Progenitor cell of endocrine pancreas (in vitro differentiated cells): Measurements from ENCODE around the gene SGCA. TPM values are rescaled to one million over a fixed set of nuclear protein-coding genes. Genes with fewer than 3 reads are reported as not detected.

ENCODE experiments used
- DNase-seq: peaks from one replicate; pipeline ENCODE4 v3.0.0; 2021; ENCODE audit warnings: low spot score; ENCODE audit not compliant: unreplicated experiment
- H3K27ac Mint-ChIP-seq: 2 replicates; pipeline ENCODE4 v1.8.0; 2021; ENCODE audit warnings: mild to moderate bottlenecking, moderate library complexity, mixed read lengths
- H3K27me3 Mint-ChIP-seq: 2 replicates; pipeline ENCODE4 v1.8.0; 2021; ENCODE audit warnings: mixed read lengths
- H3K36me3 Mint-ChIP-seq: 2 replicates; pipeline ENCODE4 v1.8.0; 2022; ENCODE audit warnings: mixed read lengths; ENCODE audit not compliant: insufficient read depth
- H3K4me1 Mint-ChIP-seq: 2 replicates; pipeline ENCODE4 v1.8.0; 2021; ENCODE audit warnings: low read depth, mixed read lengths
- H3K4me3 Mint-ChIP-seq: 2 replicates; pipeline ENCODE4 v1.8.0; 2021; ENCODE audit warnings: low read depth, mild to moderate bottlenecking, moderate library complexity, mixed read lengths
- H3K9me3 Mint-ChIP-seq: 2 replicates; pipeline ENCODE4 v1.8.0; 2021; ENCODE audit warnings: low read depth, mixed read lengths
- total RNA-seq: library from RNA; stranded (reverse); gene quantifications from 2 replicates; pipeline ENCODE4 v1.2.1, GENCODE V29; 2021
- TF ChIP-seq, protein P1 (sequence below): fragments of 200-600 bp; sonication (generic); IDR thresholded peaks from one replicate; pipeline ENCODE4 v1.5.0; 2021; ENCODE audit warnings: antibody characterized with exemption, mild to moderate bottlenecking; ENCODE audit not compliant: unreplicated experiment

Gene SGCA
- total RNA-seq, 1 donor from 2014 or later: not detected

DNA sequence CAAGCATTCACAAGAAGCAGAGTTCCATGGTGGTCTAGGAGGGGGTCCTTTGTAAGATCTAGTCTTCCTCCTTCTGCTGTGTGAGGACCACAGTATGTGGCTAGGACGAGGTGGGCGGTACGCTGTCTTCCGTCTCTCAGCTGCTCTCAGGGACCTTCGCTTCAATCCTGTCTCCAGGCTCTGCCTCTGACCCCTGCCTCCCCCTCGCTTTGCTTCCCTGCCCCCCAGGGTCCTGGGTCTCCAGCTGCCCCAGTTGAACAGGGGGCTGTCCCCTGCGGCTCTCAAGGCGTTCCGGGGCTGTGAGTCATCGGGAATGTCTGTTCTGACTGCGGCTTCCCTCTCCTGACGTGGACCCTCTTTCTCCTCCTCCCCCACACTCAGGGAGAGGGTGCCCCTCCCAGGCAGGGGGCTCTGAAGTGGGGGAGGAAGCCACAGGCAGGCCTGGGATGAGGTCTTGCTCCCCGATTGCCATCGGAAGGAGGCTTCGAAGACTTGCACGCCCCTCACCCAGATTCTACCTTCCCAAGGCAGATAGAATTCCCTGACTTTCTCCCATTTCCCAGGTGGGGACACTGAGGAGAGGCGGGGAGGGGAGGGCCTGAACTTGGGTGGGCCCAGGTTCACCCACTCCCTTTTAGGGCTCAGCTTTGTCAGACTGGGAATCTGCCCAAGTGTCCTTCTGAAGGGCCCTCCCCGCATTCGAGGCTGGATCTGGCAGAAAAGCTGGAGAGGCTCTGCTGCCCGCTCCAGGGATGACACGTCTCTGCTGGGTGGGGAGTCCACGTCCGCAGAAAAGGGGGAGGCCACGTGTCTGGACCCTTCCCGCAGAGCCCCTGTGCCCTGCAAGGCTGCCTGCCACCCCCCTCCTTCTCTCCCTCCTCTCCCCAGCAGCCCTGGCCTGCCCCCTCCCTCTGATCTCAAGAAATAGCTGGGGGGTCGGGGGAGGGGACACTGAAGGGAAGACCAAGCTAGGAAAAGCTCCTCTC is 44.7 kb downstream of the SGCA start:
- Mint-ChIP-seq H3K4me1 (peaks cover 33% of the 10 kb centered on the region), H3K36me3 (no peaks in the 10 kb centered on the region), H3K27ac (peak overlapping the region; percentile 75), H3K9me3 (no peaks in the 10 kb centered on the region), H3K27me3 (peaks cover 41% of the 10 kb centered on the region), H3K4me3 (no peak overlapping the region)
- no peak for DNase-seq
- TF ChIP-seq, protein P1, sequence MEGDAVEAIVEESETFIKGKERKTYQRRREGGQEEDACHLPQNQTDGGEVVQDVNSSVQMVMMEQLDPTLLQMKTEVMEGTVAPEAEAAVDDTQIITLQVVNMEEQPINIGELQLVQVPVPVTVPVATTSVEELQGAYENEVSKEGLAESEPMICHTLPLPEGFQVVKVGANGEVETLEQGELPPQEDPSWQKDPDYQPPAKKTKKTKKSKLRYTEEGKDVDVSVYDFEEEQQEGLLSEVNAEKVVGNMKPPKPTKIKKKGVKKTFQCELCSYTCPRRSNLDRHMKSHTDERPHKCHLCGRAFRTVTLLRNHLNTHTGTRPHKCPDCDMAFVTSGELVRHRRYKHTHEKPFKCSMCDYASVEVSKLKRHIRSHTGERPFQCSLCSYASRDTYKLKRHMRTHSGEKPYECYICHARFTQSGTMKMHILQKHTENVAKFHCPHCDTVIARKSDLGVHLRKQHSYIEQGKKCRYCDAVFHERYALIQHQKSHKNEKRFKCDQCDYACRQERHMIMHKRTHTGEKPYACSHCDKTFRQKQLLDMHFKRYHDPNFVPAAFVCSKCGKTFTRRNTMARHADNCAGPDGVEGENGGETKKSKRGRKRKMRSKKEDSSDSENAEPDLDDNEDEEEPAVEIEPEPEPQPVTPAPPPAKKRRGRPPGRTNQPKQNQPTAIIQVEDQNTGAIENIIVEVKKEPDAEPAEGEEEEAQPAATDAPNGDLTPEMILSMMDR: no peak

DNA sequence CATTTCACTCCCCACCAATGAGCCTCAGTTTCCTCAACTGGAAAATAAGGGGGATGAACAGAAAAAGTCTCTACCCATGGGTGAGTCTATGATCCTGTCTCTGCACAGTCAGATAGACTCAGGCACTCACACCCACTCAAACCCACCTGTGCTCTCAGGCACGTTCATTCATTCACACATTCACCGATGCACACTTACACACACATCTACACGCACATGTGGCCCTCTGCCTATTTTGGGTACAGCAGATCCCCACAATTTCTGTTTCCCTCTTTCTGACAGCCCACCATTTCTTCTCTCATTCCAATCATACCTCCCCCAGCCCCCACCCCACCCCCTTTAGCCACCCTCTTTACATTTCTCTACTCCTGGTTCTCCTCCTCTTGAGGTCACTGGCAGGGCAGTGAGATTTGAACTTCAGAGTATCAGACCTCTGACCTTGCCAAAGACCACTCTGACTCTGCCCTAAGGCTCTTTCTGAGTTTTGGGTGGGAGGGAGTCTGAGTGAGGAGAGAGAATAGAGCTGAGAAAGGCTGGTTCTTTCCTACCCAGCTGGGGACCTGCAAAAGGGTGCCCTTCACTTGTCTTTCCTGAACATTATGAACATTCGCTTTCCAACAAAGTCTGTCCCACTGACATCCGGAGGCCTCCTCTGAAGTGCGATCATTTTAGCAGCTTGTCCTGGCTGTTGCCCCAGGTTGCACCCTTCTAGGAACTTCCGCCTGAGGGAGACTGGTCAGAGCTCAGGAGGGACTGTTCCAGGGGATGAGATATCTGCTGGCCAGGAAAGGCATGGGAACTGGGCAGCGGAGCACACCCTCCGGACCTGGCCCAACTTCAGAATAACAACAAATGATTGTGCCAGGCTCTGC is 45.7 kb downstream of the SGCA start:
- peaks cover 33% of the 10 kb centered on the region for H3K4me1 Mint-ChIP-seq
- H3K27ac Mint-ChIP-seq: peak overlapping the region; percentile 75
- TF ChIP-seq, protein P1: no peak
- H3K9me3 Mint-ChIP-seq: no peaks in the 10 kb centered on the region
- DNase-seq: no peak
- H3K36me3 Mint-ChIP-seq: no peaks in the 10 kb centered on the region
- H3K27me3 Mint-ChIP-seq: peaks cover 34% of the 10 kb centered on the region
- H3K4me3 Mint-ChIP-seq: peak overlapping the region; percentile 12

DNA sequence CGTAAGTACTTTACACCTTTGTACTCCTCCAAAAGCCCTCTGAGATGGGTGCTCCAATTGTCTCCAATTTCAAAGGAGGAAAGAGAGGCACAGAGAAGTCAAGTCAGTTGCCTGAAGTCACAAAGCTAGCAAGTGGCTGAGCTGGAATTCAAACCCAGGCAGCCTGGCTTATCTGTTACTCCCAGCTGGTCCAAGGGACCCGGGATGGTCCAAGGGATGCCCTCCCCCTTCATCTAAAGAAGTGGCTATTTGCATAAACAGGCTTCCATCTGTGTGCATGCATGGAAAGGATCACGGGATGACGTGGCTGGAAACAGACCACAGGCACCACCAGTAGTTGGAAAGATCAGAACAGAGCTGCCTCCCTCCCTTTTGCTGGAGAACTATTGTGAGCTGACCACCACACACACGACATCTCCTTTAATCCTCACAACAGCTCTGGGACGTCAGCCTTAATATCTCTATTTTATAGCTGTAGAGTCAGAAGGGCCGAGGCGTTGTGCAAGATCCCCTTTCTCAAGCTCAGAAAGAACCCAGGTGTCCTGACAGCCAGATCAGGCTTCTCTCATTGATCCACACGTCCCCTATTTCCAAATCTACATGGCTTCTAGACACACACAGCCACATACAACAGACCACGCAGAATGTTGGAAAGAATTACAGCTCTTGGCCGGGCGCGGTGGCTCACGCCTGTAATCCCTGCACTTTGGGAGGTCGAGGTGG is 46.5 kb downstream of the SGCA start:
- H3K36me3 Mint-ChIP-seq: no peaks in the 10 kb centered on the region
- no peak for DNase-seq
- H3K4me3 Mint-ChIP-seq: no peak overlapping the region
- H3K4me1 Mint-ChIP-seq: peaks cover 30% of the 10 kb centered on the region
- no peak overlapping the region for H3K27ac Mint-ChIP-seq
- TF ChIP-seq, protein P1: no peak
- H3K27me3 Mint-ChIP-seq: peaks cover 28% of the 10 kb centered on the region
- no peaks in the 10 kb centered on the region for H3K9me3 Mint-ChIP-seq

DNA sequence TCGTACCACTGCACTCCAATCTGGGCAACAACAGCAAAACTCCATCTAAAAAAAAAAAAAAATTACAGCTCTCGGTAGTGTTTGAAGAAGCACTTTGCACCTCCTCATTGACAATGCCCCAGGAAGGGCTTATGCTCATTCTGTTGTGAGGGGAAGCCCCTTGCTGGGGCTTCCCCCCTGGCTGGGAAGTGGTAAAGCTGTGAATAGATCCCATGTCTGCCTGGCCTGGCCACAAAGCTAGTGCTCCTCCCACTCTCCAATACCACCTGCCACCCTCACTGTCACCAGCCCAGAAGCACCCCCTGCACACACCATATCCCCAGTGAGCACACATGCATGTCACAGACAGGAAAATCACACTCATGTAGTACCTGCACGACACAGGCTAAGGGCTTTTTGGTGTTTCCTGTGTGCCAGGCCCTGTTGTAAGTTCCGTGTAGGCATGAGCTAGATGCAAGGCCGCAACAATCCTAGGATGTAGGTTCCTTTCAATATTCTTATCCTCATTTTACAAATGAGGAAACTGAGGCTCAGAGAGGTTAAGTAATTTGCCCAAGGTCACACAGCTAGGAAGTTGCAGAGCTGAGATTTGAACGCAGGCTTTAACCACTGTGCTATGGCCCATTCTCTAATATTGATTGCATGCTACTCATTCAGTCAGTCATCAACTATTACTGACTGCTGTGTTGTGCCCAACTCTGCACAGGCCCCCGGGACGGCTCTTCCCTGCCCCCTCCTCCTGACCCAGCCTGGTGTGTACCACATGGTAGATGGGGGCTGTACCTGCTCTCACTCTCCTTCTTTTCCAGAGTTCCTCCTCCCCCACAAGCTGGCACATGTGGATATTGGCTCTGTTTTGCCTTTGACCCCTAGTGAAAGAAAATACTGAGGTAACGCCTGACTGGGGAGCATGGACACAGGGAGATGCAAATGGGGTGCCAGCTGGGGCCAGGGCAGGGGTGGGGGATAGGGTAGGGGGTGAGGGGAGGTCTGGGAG is 47.5 kb downstream of the SGCA start:
- Mint-ChIP-seq H3K27ac (no peak overlapping the region), H3K4me1 (peaks cover 31% of the 10 kb centered on the region), H3K9me3 (no peaks in the 10 kb centered on the region), H3K27me3 (peaks cover 18% of the 10 kb centered on the region), H3K36me3 (no peaks in the 10 kb centered on the region), H3K4me3 (no peak overlapping the region)
- TF ChIP-seq, protein P1: no peak
- DNase-seq: no peak
